SK-N-SH treated with all-trans-retinoic acid at 6 μM for 48 hours (cell line): ENCODE data around the gene SLC22A23.

Experiments
- ARNTL ChIP-seq: fragments of 450-650 bp; formaldehyde crosslinking; IDR thresholded peaks from 2 replicates; pipeline ENCODE4 v1.5.0; 2020; ENCODE audit warnings: low read depth, mild to moderate bottlenecking, moderate library complexity, borderline replicate concordance
- BACH2 ChIP-seq: fragments of 250-450 bp; sonication (Bioruptor Pico); IDR thresholded peaks from 2 replicates; pipeline ENCODE4 v1.9.0; 2021; ENCODE audit warnings: mild to moderate bottlenecking, borderline replicate concordance
- CSDC2 ChIP-seq: fragments of 250-450 bp; sonication (Bioruptor Pico); IDR thresholded peaks from 2 replicates; pipeline ENCODE4 v1.5.0; 2020; ENCODE audit warnings: mild to moderate bottlenecking, moderate library complexity
- GLIS3 ChIP-seq: fragments of 250-450 bp; sonication (Bioruptor Pico); IDR thresholded peaks from 2 replicates; pipeline ENCODE4 v1.5.0; 2020; ENCODE audit warnings: mild to moderate bottlenecking, moderate library complexity
- ISL1 ChIP-seq: fragments of 250-450 bp; sonication (Bioruptor Pico); IDR thresholded peaks from 2 replicates; pipeline ENCODE4 v2.1.2; 2022; ENCODE audit warnings: mild to moderate bottlenecking, moderate library complexity
- OSR1 ChIP-seq: fragments of 250-450 bp; sonication (Bioruptor Pico); IDR thresholded peaks from 2 replicates; pipeline ENCODE4 v1.8.0; 2022; ENCODE audit warnings: moderate library complexity, mild to moderate bottlenecking, inconsistent platforms
- POU6F1 ChIP-seq: fragments of 250-450 bp; sonication (Bioruptor Pico); IDR thresholded peaks from 2 replicates; pipeline ENCODE4 v1.8.0; 2021; ENCODE audit warnings: low read depth, mild to moderate bottlenecking, moderate library complexity, borderline replicate concordance
- RARB ChIP-seq: fragments of 250-450 bp; sonication (Bioruptor Pico); IDR thresholded peaks from 2 replicates; pipeline ENCODE4 v1.8.0; 2021; ENCODE audit warnings: mild to moderate bottlenecking, moderate library complexity
- ZFP30 ChIP-seq: fragments of 450-650 bp; formaldehyde crosslinking; IDR thresholded peaks from 2 replicates; pipeline ENCODE4 v1.5.0; 2022; ENCODE audit warnings: mild to moderate bottlenecking, moderate library complexity
- TF ChIP-seq, protein P1 (sequence below): fragments of 250-450 bp; sonication (Bioruptor Pico); IDR thresholded peaks from 2 replicates; pipeline ENCODE4 v1.5.1; 2021; ENCODE audit warnings: mild to moderate bottlenecking, moderate library complexity
- TF ChIP-seq, protein P2 (sequence below): fragments of 250-450 bp; sonication (Bioruptor Pico); IDR thresholded peaks from 2 replicates; pipeline ENCODE4 v1.8.0; 2020; ENCODE audit warnings: mild to moderate bottlenecking, moderate library complexity, borderline replicate concordance
- TF ChIP-seq, protein P3 (sequence below): fragments of 250-450 bp; sonication (Bioruptor Pico); IDR thresholded peaks from 2 replicates; pipeline ENCODE4 v1.5.0; 2020; ENCODE audit warnings: mild to moderate bottlenecking, moderate library complexity

DNA sequence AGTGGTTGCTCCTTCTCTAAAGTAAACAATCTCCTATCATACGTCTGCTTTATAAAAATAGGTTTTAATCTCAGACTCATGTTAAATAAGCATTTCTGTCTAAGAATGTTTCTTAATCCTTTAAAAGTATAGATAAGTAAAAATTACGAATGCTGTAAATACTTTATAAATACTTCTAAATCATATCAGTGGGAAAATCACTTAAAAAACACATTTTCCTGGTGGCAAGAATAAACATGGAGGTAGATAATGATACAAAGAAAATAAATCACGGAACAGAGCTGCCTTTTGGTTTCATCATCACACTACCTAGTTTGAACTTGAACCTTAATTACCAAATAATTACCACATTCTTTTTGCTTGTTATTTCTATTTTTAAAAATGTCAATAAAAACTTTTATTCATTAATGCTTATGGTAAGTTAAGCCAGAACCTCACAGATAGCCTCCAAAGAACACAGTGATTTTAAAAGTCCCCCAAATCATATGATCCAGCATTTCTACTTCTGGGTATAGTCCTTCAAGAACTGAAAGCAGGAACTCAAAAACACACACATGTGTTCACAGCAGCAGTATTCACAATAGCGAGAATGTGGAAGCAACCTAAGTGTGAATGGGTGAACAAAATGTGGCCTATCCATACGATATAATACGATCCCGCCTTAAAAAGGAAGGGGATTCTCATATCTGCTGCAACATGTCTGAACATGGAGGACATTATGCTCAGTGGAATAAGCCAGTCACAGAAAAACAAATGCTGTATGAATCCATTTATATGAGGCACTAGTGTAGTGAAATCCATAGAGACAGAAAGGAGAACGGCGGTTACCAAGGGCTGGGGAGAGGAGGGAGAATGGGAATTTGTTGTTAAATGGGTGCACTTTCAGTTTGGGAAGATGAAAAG lies 72.4 kb downstream of the SLC22A23 start:
- TF ChIP-seq, protein P1, sequence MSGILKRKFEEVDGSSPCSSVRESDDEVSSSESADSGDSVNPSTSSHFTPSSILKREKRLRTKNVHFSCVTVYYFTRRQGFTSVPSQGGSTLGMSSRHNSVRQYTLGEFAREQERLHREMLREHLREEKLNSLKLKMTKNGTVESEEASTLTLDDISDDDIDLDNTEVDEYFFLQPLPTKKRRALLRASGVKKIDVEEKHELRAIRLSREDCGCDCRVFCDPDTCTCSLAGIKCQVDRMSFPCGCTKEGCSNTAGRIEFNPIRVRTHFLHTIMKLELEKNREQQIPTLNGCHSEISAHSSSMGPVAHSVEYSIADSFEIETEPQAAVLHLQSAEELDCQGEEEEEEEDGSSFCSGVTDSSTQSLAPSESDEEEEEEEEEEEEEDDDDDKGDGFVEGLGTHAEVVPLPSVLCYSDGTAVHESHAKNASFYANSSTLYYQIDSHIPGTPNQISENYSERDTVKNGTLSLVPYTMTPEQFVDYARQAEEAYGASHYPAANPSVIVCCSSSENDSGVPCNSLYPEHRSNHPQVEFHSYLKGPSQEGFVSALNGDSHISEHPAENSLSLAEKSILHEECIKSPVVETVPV, result no peak
- TF ChIP-seq ZFP30 (no peak), ARNTL (no peak), ISL1 (CRISPR knock-in tag) (no peak), RARB (no peak), CSDC2 (CRISPR knock-in tag) (no peak), GLIS3 (CRISPR knock-in tag) (no peak), POU6F1 (CRISPR knock-in tag) (no peak), OSR1 (no peak), BACH2 (CRISPR knock-in tag) (no peak)
- TF ChIP-seq, protein P2, sequence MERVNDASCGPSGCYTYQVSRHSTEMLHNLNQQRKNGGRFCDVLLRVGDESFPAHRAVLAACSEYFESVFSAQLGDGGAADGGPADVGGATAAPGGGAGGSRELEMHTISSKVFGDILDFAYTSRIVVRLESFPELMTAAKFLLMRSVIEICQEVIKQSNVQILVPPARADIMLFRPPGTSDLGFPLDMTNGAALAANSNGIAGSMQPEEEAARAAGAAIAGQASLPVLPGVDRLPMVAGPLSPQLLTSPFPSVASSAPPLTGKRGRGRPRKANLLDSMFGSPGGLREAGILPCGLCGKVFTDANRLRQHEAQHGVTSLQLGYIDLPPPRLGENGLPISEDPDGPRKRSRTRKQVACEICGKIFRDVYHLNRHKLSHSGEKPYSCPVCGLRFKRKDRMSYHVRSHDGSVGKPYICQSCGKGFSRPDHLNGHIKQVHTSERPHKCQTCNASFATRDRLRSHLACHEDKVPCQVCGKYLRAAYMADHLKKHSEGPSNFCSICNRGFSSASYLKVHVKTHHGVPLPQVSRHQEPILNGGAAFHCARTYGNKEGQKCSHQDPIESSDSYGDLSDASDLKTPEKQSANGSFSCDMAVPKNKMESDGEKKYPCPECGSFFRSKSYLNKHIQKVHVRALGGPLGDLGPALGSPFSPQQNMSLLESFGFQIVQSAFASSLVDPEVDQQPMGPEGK, result no peak
- TF ChIP-seq, protein P3, sequence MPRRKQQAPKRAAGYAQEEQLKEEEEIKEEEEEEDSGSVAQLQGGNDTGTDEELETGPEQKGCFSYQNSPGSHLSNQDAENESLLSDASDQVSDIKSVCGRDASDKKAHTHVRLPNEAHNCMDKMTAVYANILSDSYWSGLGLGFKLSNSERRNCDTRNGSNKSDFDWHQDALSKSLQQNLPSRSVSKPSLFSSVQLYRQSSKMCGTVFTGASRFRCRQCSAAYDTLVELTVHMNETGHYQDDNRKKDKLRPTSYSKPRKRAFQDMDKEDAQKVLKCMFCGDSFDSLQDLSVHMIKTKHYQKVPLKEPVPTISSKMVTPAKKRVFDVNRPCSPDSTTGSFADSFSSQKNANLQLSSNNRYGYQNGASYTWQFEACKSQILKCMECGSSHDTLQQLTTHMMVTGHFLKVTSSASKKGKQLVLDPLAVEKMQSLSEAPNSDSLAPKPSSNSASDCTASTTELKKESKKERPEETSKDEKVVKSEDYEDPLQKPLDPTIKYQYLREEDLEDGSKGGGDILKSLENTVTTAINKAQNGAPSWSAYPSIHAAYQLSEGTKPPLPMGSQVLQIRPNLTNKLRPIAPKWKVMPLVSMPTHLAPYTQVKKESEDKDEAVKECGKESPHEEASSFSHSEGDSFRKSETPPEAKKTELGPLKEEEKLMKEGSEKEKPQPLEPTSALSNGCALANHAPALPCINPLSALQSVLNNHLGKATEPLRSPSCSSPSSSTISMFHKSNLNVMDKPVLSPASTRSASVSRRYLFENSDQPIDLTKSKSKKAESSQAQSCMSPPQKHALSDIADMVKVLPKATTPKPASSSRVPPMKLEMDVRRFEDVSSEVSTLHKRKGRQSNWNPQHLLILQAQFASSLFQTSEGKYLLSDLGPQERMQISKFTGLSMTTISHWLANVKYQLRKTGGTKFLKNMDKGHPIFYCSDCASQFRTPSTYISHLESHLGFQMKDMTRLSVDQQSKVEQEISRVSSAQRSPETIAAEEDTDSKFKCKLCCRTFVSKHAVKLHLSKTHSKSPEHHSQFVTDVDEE (CRISPR knock-in tag), result no peak
